GM18867 (cell line): ENCODE data around the gene MPI.
"Not testable (repeated sequence)": the region's sequence is repeated elsewhere in the genome, so short reads cannot be mapped to it uniquely, and the experiment has no call there.

Experiments used
- ATAC-seq: cut with Tn5 transposase; IDR thresholded peaks from one replicate; pipeline ENCODE4 v1.9.1; 2021; ENCODE audit warnings: mild to moderate bottlenecking, moderate library complexity; ENCODE audit not compliant: unreplicated experiment

MPI gene

GRCh38 chr15:74890665-74890960 is 771 bp downstream of the MPI start:
- no peak for ATAC-seq

DNA sequence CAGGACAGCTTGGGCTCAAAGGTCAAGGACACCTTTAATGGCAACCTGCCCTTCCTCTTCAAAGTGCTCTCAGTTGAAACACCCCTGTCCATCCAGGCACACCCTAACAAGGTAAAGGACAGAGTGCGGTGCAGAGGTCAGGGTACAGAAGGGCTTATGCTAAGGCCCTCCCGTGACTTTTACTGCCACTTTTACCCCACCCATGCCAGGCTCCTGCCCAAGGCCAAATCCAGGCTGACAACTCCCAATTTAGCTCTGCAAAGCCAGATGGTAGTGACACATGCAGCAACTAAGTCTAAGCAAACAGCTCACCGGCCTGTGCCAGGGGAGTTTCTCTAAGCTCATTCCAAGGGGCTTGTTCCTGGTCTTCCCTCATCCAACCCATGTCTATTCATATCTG is 1.6 kb downstream of the MPI start:
- ATAC-seq: no peak

DNA sequence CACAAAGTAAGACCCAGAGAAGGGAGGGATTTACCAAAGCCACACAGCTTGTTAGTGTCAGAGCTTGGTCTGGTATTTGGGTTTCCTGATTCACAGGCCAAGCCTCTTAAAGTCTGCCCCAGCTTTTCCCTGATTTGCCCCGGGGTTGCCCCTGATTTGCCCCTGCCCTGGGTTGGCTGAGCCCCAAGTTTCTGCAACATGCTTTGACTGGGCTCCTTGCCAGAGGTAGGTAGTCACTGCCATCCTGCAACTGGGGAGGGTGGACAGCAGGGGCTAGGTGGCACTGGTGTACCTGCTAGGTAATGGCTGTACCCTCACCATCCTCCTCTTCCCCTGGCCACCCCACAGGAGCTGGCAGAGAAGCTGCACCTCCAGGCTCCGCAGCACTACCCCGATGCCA is 2.5 kb downstream of the MPI start:
- no peak for ATAC-seq

DNA sequence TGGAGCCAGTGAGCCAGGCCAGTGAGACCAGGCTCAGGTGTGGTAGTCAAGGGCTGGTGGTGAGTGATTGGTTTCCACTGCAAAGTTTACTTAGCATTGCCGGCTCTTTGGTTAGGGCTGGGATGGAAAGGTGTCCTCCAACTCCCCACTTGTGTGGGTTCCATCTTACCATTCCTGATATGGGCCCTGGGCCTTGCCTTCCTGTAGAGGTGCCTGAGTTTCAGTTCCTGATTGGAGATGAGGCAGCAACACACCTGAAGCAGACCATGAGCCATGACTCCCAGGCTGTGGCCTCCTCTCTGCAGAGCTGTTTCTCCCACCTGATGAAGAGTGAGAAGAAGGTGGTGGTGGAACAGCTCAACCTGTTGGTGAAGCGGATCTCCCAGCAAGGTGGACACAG is 3.1 kb downstream of the MPI start:
- no peak for ATAC-seq

GRCh38 chr15:74893627-74894026 is 3.8 kb downstream of the MPI start:
- ATAC-seq: no peak

DNA sequence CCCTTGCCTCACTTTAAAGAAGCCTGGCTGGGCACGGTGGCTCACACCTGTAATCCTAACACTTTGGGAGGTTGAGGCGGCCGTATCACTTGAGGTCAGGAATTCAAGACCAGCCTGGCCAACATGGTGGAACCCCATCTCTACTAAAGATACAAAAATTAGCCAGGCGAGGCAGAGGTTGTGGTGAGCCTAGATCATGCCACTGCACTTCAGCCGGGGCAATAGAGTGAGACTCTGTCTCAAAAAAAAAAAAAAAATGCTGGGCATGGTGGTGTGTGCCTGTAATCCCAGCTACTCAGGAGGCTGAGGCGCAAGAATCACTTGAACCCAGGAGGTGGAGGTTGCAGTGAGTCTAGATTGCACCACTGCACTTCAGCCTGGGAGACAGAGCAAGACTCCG is 4.5 kb downstream of the MPI start:
- ATAC-seq: not testable (repeated sequence)

DNA sequence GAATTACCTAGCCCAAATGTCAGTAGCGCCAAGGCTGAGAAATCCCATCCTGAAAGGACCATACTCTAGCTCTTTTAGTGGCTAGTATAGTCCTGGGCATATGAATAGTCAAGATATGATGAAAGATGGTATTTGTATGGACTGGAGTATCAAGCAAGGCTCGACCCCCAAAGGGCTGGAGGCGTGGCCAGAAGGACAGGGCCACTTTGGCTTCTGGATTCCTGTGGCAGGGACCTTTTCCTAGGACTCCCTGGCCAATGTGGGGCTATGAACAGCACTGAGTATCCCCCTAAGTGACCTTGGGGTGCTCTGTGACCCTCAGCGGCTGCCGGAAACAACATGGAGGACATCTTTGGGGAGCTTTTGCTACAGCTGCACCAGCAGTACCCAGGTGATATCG is 6.0 kb downstream of the MPI start:
- ATAC-seq: no peak

DNA sequence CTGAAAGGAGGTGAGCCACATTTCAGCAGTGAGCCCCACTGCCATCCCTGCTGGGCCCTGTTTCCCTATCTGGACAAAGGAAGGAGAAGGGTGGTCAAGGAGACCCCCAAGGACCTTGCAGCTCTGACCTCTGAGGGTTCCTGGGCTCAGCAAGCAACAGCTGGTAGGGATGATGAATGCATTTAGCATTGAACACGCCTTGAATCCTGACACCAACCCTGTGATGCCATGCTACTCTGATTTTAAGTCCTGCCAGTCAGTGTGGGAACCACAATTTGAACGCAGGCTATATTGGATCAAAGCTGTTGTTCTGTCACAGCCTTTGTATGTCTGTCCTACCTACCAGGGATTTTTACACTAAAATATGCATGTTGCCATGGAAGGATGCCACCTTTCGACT is 6.5 kb downstream of the MPI start:
- no peak for ATAC-seq

DNA sequence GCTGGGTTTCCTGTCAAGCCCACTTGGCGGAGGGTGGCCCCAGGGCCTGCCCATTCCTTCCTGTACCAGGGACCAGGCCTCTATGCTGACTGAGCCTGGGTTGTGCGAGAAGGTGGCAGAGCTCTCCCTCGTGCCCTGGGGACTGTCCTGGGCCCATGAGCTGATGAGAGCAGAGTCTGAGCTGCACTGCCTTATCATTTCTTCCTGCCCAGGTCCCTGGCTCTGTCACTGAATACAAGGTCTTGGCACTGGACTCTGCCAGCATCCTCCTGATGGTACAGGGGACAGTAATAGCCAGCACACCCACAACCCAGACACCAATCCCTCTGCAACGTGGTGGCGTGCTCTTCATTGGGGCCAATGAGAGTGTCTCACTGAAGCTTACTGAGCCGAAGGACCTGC is 7.5 kb downstream of the MPI start:
- ATAC-seq: no peak

- ATAC-seq: no peak
Measured at GRCh38 chr15:74901612-74902063, 11.8 kb downstream of the MPI start.

DNA sequence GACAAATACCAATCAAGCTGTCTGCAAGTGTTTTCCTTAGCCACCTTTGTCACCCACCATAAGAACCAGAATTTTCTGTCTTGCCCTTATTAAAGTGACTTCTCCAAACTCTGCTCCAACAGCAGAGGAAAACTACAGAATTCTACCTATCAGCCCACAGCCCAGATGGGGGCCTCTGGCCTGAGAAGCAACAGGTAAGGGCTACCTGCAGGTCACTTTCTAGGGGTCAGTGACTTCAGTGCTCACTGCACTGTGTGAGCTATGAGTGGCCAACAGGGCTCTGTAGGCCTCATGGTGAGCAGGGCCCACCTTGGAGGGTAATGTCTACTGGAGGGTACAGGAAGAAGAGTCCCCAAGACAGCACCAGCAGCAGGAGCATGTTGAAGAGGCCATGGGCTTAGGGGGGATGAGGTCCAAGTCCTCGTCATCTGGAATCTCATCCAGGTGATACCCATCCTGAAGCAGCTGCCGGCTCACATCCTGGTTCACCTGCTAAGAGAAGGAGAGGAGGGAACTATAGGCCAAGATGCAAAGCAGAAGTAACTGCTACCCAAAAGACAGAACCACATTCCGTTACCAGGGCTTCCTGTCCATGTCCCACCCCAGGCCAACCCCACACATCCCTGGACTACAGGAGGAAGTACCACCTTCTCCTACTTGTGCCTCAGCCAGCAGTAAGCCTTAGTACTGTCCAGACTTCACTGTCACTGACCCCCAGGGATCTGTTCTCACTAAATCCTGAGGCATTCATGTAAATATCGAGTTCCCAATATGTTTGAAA is 12.6 kb downstream of the MPI start:
- ATAC-seq: no peak

- no peak for ATAC-seq
Measured at GRCh38 chr15:74903676-74904075, 13.8 kb downstream of the MPI start.

DNA sequence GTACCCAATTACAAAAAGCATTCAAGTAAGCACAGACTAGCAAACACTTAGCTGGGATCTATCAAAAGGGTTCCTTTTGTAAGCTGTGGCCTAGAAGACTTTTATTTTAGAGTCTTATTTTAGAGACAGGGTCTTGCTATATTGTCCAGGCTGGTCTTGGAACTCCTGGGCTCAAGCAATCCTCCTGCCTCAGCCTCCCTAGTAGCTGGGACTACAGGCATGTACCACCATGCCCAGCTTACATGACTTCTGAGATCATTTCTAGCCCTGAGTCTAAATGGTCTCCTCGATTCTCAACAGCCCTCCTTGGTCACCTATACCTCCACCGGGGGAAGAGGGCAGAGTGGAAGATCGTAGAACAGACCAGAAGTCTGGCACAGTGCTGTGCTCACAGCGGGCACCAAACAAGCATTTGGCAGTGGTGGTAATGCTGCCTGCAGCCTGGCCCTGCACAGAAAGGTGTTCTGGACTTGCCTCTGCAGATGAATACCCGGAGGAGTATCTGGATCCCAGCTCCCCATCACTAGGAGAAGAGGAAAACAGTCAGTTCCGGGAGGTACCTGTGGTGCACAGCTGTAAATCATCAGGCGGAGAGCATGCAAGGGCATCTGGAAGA is 14.5 kb downstream of the MPI start:
- ATAC-seq: no peak

DNA sequence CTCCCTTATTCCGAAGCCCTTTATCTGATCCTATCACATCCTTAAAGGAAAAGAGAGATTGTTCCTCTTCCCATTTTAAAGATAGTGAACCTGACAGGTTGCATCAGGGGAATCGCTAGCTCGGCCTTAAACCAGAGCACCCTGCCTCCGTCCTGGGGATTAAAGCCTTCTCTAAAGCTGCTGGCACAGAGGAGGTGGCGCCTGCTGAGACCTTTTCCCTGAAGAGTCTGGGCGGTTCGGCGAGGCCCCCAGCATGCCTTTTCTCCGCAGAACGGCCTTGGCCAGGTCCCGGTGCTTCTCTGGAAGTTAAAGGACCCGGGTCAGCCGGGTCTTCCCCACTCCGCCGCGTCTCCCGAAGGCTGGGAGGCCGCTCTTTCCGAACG is 16.2 kb downstream of the MPI start:
- peak; percentile 13 for ATAC-seq

DNA sequence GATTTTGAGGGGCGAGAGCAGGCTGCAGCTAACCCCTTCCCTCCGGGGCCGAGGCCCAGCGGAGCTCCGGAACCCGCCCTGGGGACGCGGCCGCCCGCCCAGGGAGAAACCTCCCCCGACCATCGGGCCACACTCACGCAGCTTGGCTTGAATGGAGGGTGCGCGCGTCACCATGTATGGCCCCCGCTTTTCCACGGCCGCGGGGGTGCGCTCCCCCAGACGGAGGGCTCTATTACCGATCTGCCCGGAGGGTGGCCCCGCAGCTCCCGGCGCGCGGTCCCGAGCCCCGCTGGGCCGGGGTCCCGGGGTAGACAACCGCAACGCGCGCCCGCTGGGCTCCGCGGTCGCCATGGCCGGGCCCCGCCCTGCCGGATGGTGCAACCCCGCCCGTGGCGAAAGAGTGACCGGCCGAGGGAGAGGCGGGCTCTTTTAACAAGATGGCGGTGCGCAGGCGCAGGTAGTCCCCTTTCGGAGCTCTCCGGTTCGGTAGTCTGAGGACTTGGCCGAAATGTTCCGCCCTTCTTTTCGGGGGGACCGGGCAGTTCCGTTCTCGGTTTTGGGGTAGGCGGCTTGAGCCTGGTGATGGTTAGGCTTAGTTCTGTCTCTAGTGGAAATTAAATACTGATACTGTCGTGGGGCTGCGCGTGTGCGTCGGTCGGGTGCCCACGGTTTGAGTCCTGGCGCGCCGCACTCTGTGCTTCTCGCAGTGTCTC is 16.8 kb downstream of the MPI start, which contains the start of gene FAM219B:
Gene FAM219B, minus strand, starts transcription at position 402 of the 713 bp plus-strand sequence. Its CDS starts 51 bp downstream, at position 351.
- peak; percentile 81 for ATAC-seq

DNA sequence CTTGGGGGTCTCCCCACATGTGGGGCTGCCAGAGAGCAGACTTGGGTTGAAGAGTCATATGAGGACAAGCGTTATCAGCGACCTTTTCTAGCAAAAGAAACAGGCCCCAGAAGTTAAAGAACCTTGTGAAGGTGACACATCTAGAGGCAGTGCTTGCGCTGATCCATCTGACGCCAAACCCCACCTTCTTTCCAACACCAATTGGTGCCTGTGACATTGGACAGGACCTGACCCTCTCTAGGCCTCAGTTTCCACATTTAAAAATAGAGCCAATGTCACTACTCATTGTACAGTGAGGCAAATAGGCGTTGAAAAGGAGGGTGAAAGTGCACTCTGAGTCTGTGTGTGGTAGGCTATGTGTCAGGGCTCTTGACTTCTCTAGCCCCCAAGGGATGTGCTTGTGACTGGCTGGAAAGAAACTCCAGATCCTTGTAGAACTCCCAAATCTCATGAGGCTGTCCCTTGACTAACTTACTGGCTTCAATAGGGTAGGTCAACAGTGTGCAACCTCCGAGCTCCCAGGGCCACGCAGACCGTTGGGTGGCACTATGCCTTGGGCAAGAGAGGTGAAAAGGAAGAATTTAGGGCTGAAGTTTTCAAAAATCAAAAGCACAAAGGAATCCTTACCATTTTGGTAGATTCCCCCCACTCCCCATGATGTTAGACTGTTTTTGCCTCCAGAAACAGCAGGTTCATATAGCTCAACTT is 17.5 kb downstream of the MPI start:
- no peak for ATAC-seq

GRCh38 chr15:74908635-74909034 is 18.8 kb downstream of the MPI start:
- ATAC-seq: no peak

- no peak for ATAC-seq
Measured at GRCh38 chr15:74913041-74913440, 23.2 kb downstream of the MPI start.

- ATAC-seq: not testable (repeated sequence)
Measured at GRCh38 chr15:74913799-74914198, 24.0 kb downstream of the MPI start.

GRCh38 chr15:74917676-74918075 is 27.8 kb downstream of the MPI start:
- ATAC-seq: no peak

GRCh38 chr15:74920456-74920855 is 30.6 kb downstream of the MPI start:
- no peak for ATAC-seq
